ENCODE data around the gene RB1.

GRCh38 chr13:48281556-48281955 lies 22.0 kb upstream of the RB1 start:
- TF ChIP-seq CTCF (conservative IDR thresholded peaks at IDR 0.05; ENCODE audit: low read depth, low read length) (no peak), EZH2 (IDR thresholded peaks at IDR 0.05; ENCODE audit: borderline replicate concordance, low read depth, low read length, poor library complexity, severe bottlenecking) (no peak)

Measured in A673 (cell line).